ENCODE results near the gene KIF16B.

Gene KIF16B

DNA sequence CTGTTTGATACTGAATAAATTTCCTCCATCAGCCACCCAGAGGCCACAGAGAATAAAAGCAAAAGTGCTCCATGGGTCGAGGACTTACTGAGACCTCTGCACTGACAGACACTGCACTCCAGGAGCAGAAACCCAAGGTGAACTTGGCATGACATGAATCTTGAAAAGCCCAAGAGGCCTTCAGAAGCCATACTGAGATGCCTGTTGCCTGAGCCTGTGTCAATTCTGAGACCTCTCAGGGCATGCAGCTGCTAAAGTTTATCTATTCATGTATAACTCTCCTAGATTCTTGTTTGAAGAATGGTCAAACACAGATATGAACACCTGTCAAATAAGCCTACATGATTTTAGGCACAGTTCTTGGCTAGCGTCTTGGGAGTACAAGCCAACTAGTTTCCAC is 145.7 kb downstream of the KIF16B start:
- no peak for DNase-seq

DNA sequence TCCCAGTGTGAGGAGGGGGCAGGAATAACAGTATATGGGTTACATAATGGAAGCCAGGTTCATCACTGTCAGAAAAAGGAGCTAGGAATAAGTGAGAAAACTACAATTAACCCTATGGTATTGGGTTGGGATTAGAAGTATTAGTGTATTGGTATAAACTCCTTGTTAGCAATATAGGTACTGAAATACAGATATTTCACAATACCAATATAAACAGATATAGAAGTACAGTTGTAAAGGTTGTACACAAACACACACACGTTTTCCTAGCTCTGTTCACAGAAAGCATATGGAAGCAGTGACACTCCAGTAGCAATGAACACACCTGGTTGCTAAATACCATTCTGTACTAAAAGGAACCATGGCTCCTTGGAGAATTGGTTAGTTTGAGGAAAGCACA is 148.5 kb downstream of the KIF16B start:
- DNase-seq: no peak

DNA sequence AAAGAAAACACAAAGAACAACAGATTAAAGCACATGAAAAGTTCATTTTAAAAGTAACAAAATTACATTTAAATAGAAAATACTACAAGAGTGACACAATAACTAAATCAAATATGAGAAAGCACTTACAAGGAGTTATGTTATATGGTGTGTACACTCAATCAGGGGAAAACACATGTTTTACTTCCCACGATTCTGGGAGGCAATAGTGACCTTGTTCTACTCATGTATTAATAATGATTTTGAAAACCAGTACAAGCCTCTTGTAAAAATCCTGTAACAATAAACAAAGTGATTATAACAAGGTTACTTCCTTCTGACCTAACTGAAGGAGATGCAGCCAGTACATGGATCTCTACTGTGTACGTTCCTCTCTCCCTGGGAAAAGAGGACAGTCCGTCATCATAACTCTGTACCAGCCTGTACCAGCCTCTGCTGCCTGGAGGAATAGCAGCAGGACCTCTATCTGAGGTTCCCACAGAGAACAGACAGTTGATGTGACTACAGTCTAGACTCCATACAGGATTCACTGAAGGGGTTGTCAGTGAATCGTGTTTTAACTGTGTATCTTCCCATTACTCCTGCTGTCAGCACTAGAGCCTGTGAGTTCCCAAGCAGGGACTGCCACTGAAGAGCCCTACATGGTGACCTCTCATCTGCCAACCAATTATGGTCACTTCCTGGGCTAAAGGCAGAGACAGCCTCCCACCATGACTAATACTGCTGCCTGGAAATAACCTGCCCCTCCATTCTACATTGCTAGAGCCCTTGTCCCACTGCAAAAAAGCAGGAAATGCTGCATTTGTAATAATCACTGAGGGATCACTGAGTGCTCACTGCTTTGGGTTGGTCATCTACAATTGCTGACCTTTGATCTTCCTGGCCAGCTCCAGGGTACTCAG is 149.7 kb downstream of the KIF16B start:
- no peak for DNase-seq

DNA sequence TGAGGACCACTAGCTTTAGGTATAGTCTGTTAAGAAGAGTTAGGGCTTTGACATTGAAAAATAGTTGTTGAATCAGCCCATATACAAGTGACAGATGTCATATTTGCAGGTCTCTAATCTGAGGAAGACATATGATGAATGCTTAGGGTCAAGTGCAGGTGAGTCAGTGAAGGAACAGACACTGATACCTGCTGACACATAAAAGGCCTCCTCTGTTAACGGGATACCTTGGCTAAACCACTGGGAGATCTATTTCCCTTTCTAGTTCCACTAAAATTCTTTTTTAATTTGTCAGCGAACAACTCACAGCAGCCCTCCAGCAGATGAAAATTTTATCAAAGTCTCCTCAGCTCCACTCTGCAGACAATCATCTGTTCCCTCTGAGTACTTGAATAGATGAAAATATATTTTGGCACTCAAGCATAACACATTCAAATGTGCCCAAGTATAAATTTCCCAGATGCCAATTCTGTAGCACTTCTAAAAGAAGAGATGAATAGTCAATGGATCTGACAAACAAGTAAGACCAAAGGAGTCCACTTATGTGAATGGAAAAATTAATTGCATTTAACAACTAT is 154.0 kb downstream of the KIF16B start:
- no peak for DNase-seq

DNA sequence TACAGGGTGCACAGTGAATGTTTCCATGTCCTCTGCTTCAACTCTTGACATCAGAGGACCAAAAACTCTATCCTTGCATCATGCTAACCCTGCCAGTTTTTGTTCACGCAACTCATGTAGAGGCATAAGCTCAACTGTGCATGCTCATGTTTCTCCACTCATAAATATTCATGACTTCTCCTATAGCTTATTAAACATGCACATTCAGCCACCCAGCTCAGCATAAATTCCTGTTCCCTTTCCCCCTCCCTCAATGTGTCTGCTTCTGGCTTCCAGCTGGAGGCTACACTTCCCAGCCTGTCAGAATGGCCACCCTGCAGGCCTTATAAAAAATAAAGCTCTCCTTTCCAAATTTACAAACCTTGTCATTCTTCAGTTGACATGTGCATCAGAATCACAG is 154.6 kb downstream of the KIF16B start:
- DNase-seq: no peak

DNA sequence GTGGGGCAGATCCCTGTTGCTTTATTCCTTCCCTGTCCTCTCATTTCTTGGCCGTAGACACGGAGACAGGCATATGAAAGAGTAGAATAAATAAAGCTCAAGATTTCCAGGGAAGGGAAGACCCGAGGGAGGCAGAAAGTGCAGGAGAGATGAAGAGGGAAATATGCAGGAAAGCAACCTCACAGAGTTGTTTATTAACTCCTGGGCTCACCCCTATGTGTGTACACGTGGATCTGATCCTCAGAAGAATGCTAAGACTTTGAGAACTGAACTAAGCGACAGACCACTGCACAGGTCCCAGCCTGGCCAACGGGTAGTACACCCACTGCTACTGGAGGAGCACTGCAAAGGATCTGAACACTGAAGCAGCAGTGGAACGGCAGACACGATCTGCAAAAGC is 156.2 kb downstream of the KIF16B start:
- no peak for DNase-seq

DNA sequence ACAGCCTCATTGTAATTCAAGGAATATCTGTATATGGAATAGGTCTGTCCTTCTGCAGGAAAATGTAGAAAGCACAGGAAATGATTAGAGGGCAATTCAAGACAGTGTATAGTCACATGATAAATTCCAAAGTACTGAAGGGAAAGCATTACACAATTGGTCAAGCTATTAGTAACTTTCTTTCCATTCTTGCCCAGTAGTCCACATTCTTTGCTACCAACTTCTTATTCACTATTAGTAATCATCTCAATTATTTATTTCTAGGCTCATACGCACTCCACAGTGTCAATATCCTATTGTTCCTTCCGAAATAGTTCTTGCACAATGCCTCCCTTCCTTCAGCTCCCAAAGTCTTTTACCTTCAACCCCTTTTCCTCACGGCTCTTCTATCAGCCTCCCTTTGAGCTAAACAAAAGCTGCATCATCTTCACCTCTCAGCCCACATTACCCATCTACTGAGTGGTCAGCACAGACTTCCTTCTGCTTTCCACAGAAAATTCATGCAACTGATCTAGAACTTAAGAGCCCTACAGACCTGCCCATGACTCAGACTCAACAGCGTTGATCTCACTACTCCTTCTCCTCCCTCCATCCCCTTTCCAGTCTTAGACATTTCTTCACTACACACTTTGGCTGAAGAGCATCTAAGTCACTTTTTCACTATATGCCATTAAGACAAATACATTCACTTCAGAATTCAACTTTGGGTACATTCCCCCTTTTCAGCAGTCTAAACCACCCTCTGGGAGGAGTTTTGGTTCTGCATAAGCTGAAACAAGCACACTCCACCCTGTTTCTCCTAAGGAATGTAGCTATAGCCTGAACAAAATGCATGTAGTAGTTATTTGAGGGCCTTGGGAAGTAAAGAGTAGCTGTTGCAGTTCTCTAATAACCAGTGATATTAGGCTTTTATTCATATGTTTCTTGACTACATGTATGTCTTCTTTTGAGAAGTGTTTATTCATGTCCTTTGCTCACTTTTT is 157.9 kb downstream of the KIF16B start:
- DNase-seq: no peak

DNA sequence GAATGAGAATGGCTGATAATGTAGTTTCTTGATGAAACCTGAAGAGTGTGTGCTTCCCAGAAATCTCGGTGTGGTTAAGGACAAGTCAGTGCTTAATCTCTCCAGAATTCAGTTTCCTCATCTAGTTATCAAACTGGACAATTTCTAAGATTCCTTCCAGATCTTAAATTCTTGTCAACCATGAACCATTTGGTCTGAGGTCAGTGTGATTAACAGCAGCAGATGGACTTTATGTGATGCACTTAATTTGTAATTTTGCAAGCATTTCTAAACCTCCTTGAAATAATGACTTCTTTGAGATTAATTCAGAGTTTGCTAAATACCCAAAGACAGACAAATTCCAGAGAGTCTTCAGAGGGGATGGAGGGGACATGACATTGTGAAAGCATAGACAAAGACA is 160.3 kb downstream of the KIF16B start:
- no peak for DNase-seq

DNA sequence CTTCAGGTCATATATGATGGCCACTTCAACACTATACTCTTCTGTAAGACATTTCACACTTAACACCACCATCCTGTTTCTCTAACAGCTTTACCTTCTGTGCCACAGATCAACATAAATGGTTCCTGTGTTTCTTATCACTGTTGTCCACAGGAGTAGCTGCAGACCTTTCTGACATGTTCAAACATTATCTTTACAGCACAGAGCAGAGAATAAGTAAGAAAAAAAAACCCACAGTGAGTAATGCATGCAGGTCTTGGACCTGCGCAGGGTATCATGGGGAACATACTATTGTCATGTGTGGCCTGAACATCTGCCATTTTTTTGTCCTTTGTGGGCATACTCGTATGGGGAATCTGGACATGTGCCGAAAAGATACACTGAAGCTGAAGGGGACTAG is 161.9 kb downstream of the KIF16B start:
- DNase-seq: no peak

DNA sequence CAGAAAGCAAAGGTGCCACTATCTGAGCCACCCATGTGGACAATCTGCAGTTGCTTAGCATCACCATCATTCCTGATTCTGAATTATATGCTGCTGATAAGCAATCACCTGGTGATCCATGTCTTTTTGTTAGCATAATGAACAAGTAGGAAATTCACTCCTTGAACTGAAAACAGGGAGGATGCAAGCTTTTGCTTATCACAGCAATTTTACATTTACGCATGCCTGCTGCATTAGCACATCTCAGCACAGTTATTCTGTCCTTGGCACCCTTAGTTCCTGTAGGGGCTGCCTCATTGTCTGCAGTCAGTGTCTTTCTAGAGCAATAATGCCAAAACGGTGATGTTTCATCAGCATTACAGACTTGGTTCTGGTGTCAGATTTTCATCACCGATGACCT is 162.6 kb downstream of the KIF16B start:
- no peak for DNase-seq

DNA sequence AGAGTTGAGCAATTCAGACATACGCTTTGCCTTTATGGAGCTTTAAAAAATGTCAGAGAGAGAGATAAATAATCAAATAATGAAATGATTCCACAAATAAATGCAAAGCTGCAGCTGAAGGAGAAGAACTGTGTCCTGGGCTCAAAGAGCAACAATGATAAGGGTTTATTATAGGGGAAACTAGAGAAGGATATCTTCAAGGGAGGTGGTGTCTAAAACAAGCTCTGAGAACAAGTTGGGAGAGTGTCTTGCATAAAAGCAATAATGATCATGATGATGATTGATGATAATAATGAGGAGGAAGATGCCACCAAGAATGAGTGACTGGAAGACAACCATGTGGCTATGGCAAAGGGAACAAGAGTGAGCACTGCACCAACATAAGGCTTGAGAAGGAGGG is 164.3 kb downstream of the KIF16B start:
- no peak for DNase-seq

DNA sequence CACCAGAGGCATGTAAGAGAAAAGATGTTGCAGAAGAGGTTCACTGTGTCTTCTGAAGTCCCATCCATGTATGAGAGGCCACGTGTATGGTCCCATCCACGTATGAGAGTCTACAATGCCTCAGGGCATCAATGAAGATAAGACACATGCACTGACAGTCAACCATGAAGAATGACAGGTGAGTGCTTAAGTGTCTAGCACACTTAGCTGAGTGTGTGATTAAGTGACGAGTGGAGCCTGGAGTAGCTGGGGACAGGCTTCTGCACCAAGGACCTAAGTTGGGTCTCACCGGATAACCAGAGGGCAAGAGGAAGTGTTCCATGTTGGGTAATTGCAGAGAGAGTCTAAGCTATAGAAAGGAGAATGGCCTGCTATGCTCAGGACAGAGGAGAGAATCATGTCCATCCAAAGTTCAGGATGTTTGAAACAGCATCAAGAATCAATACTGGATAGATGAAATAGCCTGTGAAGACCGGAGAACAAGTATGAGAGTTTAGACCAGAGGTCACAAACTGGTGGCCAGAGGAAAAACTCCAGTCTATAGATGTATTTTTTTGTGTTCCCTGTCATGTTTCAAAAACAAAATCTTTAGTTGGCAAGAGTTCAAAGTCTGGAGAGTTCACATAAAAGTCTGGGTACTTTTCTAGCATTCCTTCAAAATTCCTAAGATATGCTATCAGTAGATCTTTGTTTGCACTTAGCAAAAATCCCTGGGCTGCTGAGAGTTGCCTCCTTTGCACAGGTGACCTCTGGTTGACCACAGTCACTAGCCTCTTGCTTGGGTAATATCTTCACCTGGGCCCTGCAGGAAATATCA is 165.8 kb downstream of the KIF16B start:
- no peak for DNase-seq

DNA sequence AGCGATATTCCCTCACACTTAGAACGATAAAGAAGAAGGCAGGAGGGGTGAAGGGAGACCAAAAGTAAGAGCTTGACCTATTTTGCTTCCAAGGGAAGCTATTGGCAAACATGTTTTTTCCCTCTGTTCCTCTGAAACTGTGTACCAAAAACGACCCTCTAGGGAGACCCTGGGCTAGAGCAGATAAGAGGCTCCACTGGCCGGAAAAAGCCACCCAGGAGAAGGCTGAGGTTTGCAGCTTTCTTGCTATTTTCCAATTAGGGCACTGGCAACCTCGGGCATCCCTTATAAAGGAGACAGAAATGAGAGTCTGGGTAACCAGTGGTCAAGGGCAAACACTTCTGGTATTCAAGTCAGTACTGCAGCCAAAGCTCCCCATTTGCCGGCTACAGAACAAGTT is 168.0 kb downstream of the KIF16B start:
- DNase-seq: no peak

DNA sequence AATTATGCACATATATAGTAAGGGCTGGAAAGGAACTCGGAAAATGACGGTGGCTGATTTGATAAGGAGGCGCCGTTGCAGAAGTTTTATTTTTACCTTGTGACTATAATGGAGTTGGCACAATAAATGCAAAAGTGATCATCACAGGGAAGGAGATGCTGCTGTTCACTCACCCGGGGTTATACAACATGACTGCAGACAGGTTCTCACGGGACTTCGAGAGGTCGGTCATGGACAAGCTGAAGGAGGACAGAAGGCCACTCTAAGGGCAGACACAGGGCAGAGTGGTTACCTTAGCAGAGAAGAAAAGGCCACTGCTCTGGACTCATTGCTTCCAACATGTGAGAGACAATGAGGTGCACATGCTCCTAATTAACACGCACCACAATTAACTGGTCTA is 168.6 kb downstream of the KIF16B start:
- DNase-seq: no peak

DNA sequence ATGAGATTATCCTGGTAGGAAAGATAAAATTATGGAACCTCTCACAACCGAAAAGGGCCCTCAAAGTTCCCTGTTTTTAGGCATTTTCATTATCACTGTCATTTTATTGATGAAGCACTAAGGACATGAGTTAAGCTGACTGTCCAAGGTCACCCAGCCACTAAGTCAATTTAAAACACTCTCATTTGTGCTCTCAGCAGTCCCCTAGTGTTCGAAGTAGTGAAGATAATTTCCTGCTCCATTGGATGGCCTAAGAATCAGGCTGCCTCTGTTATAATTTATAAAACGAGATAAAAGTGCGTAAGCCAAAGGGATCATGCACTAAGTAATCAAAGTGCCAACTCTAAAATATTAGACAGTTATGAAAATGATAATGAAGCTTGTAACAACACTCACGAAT is 169.1 kb downstream of the KIF16B start:
- no peak for DNase-seq

DNA sequence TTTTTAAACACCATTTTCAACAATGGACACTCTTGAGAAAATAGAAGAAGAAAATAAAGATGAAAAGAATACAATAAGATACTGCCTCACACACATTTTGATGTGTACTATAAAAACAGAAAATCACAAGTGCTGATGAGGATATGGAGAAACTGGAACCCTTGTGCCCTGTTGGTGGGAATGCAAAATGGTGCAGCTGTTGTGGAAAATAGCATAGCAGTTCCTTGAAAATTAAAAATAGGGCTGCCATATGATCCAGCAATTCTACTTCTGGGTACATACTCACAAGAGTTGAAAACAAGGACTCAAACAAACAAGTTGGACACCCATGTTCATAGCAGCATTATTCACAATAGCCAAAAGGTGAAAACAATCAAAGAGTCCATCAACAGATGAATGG is 173.0 kb downstream of the KIF16B start:
- DNase-seq: no peak

DNA sequence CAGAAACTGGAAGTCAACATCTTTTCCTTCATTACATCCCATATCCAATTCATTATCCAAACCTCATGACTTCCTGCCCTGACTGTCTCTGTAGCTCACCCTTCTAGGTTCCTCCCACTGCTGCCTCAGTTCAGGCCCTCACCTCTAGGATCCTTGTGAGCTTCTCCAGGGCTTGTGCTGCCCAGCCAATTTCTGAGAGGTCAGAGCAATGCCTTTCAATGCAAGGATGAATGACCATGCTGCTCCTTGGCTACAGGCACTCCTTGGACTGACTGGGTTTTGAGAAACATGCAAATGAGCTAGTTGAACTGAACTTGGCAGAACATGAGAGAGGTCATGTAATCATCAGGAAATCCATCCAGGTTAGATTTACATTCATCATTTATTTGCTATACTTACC is 173.4 kb downstream of the KIF16B start:
- no peak for DNase-seq

DNA sequence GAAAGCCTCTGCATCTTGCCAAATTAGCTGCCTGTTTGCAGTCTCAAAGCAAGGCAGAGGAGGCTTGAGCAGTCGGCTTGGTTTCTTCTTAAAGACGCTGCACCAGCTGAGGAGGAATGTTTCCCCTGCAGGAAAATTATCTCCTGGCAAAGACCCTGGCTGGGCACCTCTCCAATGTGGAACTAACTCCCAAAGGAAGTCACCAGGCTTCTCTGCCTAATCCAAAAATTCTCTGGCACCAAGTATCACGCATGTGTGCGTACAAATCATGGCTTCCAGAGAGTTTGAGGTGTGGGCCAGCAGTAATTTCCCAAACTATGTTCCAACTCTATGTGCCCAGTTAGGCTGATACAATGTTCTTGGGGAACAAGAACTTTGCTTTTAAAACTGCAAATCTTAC is 176.2 kb downstream of the KIF16B start:
- DNase-seq: no peak

DNA sequence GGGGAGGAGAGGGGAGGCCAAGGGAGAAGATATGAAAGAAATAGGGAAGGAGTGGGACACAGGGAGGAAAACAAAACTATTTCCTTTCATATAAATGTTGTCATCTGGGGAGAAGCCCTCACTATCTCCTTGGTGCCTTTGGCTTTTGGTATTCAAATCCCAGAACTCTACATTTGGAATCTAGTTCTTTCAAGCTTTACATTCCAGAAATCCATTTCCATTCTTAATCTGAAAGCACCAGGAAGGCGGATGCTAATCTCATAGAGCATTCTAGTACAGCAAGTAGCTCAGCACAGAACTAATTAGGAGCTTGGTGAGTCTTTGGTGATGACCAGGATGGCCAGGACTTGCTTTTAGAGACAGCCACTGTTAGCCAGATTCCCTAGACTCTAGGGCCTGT is 177.9 kb downstream of the KIF16B start:
- DNase-seq: no peak

DNA sequence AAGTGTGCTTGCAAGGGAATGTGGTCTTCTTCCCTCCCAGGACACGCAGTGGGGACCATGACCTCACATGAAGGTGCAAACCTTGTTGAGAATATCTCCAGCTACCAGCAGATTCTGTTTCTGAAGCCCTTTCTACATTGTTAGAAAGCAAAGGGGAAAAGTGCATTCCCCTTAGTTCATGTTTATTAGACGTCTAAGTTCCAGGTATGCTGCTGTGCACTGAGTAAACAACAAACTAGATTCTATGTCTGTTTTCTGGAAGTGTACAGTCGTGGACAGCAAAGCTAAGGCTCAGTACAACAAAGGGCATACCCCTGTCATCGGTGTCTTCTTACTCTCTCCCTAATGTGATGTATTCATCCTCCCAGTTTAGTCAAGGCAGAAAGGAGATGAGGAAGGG is 178.5 kb downstream of the KIF16B start:
- DNase-seq: no peak

DNA sequence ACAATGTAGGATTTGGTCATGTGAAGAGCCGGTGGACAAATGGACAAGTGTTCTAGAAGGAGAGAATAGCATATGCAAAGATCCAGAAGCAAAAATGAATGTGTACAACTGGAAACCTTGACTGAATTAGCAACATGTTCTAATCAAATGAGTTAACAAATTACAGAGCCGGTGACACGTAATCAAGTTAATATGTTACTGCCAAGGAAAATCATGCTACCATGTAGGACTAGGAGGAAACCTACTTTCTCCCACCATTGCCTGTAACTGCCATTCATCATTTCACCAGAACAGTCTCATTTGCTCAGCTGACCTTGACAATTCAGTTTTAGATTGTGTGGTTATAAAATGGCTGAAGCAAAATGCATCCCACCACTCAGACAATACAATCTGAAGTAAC is 179.4 kb downstream of the KIF16B start:
- DNase-seq: no peak

DNA sequence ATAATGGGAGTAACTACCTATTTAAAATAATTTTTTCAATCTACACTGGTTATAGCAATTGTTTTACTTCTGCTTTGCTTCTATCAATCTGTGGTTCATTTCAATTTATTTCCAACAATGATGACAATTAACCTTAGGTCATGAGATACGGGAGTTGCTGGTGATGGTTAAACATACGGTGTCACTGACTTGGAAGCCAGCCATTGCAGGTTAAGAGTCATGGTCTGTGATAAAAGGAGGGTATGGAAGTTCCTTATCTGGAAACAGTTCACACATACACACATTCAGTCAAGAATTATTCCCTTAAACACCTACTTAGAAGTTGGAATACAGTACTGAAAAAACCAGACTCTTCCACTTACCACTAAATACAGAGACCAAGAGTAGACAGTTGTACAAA is 180.0 kb downstream of the KIF16B start:
- DNase-seq: no peak

DNA sequence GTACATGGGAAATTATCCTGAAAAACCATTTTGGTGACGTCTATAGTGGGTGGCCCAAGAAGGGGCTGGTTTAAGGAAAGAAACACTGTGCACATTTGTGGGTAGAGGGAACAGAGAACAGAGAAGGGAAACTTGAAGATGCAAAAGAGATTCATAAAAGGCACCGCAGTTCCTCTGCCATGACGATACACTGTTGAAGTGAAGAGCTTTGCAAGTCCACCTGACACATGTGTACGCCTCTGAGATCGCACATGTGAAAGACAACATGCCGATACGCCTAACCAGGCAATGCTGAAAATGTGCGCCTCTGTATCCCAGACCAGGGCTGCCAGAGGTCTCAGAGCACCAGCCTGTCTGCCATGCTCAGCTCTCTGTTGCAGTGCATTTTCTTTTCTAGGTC is 180.9 kb downstream of the KIF16B start:
- no peak for DNase-seq
